WTC11 (cell line): ENCODE data around the gene UGT8. TPM values are rescaled to one million over a fixed set of nuclear protein-coding genes. Genes with fewer than 3 reads are reported as not detected.

ENCODE experiments used
- ATAC-seq: fragments of 200-7000 bp; cut with Tn5 transposase; 2 replicates; pipeline ENCODE4 v1.10.0; 2021; ENCODE audit warnings: mild to moderate bottlenecking, moderate library complexity
- CTCF ChIA-PET: fragments of 300-600 bp; sonication (Branson Sonifier 250); formaldehyde crosslinking; loops from one replicate; lab custom pipeline; 2021; ENCODE audit warnings: antibody characterized with exemption; lab: Charles Lee
- POLR2A ChIA-PET: fragments of 350-600 bp; sonication (Branson Sonifier 250); formaldehyde crosslinking; loops from one replicate; lab custom pipeline; 2021; ENCODE audit warnings: antibody characterized with exemption; lab: Charles Lee
- DNase-seq: peaks from one replicate; pipeline ENCODE4 v3.0.0; 2021; ENCODE audit warnings: low spot score
- H3K27ac Mint-ChIP-seq: 2 replicates; pipeline ENCODE4 v1.8.0; 2021; ENCODE audit warnings: mixed read lengths
- H3K27me3 Mint-ChIP-seq: 2 replicates; pipeline ENCODE4 v1.8.0; 2021; ENCODE audit warnings: low read depth, mild to moderate bottlenecking, moderate library complexity, mixed read lengths
- H3K36me3 Mint-ChIP-seq: 2 replicates; pipeline ENCODE4 v1.8.0; 2021; ENCODE audit warnings: mixed read lengths
- H3K4me1 Mint-ChIP-seq: 2 replicates; pipeline ENCODE4 v1.8.0; 2022; ENCODE audit warnings: mixed read lengths
- H3K4me3 Mint-ChIP-seq: 2 replicates; pipeline ENCODE4 v1.8.0; 2021; ENCODE audit warnings: mild to moderate bottlenecking, moderate library complexity, mixed read lengths
- H3K9me3 Mint-ChIP-seq: 2 replicates; pipeline ENCODE4 v1.8.0; 2021; ENCODE audit warnings: mixed read lengths
- ELF4 ChIP-seq: sonication (generic); formaldehyde crosslinking; IDR thresholded peaks from 2 replicates; pipeline ENCODE4 v1.8.1; 2022; ENCODE audit warnings: low read depth, mild to moderate bottlenecking, moderate library complexity, missing genetic modification reagents
- EMX1 ChIP-seq: fragments of 250-450 bp; sonication (Bioruptor Pico); IDR thresholded peaks from 2 replicates; pipeline ENCODE4 v1.8.0; 2021; ENCODE audit warnings: mild to moderate bottlenecking
- MYBL2 ChIP-seq: sonication (generic); formaldehyde crosslinking; IDR thresholded peaks from 2 replicates; pipeline ENCODE4 v1.8.1; 2023; ENCODE audit warnings: mild to moderate bottlenecking, moderate library complexity, missing genetic modification reagents
- NFATC4 ChIP-seq: fragments of 250-450 bp; sonication (Bioruptor Pico); IDR thresholded peaks from 2 replicates; pipeline ENCODE4 v1.9.0; 2021; ENCODE audit warnings: mild to moderate bottlenecking
- NR2C2 ChIP-seq: sonication (generic); formaldehyde crosslinking; IDR thresholded peaks from 2 replicates; pipeline ENCODE4 v1.8.0; 2022; ENCODE audit warnings: mild to moderate bottlenecking, missing genetic modification reagents
- NR3C1 ChIP-seq: sonication (generic); formaldehyde crosslinking; conservative IDR thresholded peaks from 2 replicates; pipeline ENCODE4 v1.8.1; 2023; ENCODE audit warnings: low read depth, mild to moderate bottlenecking, missing genetic modification reagents
- OVOL2 ChIP-seq: fragments of 250-450 bp; sonication (Bioruptor Pico); IDR thresholded peaks from 2 replicates; pipeline ENCODE4 v1.9.0; 2021; ENCODE audit warnings: mild to moderate bottlenecking, borderline replicate concordance
- SMAD4 ChIP-seq: sonication (generic); formaldehyde crosslinking; IDR thresholded peaks from 2 replicates; pipeline ENCODE4 v1.8.0; 2022; ENCODE audit warnings: mild to moderate bottlenecking, missing genetic modification reagents
- ZBTB21 ChIP-seq: sonication (generic); formaldehyde crosslinking; IDR thresholded peaks from 2 replicates; pipeline ENCODE4 v1.8.1; 2023; ENCODE audit warnings: mild to moderate bottlenecking, missing genetic modification reagents, borderline replicate concordance
- ZNF121 ChIP-seq: sonication (generic); formaldehyde crosslinking; IDR thresholded peaks from 2 replicates; pipeline ENCODE4 v1.8.0; 2023; ENCODE audit warnings: missing genetic modification reagents
- ZNF219 ChIP-seq: sonication (generic); formaldehyde crosslinking; IDR thresholded peaks from 2 replicates; pipeline ENCODE4 v1.8.0; 2023; ENCODE audit warnings: missing genetic modification reagents, mild to moderate bottlenecking, borderline replicate concordance
- ZNF281 ChIP-seq: sonication (generic); formaldehyde crosslinking; IDR thresholded peaks from 2 replicates; pipeline ENCODE4 v1.8.0; 2023; ENCODE audit warnings: mild to moderate bottlenecking, missing genetic modification reagents
- ZNF425 ChIP-seq: fragments of 250-450 bp; sonication (Bioruptor Pico); conservative IDR thresholded peaks from 2 replicates; pipeline ENCODE4 v1.9.0; 2021; ENCODE audit warnings: mild to moderate bottlenecking
- total RNA-seq: library from RNA; stranded (reverse); gene quantifications from 3 replicates; pipeline ENCODE4 v1.2.3, GENCODE V29; 2021
- TF ChIP-seq, protein P1 (sequence below): sonication (generic); formaldehyde crosslinking; IDR thresholded peaks from 2 replicates; pipeline ENCODE4 v1.8.0; 2022; ENCODE audit warnings: mild to moderate bottlenecking, missing genetic modification reagents
- TF ChIP-seq, protein P2 (sequence below): fragments of 250-450 bp; sonication (Bioruptor Pico); IDR thresholded peaks from 2 replicates; pipeline ENCODE4 v1.9.0; 2021; ENCODE audit warnings: mild to moderate bottlenecking, borderline replicate concordance
- TF ChIP-seq, protein P3 (sequence below): fragments of 200-600 bp; IDR thresholded peaks from 2 replicates; pipeline ENCODE4 v1.8.0; 2022; ENCODE audit warnings: antibody characterized with exemption
- TF ChIP-seq, protein P4 (sequence below): sonication (generic); formaldehyde crosslinking; IDR thresholded peaks from 2 replicates; pipeline ENCODE4 v1.8.0; 2023; ENCODE audit warnings: missing genetic modification reagents
- TF ChIP-seq, protein P5 (sequence below): fragments of 250-450 bp; sonication (Bioruptor Pico); IDR thresholded peaks from 2 replicates; pipeline ENCODE4 v1.9.0; 2021; ENCODE audit warnings: moderate library complexity, mild to moderate bottlenecking, inconsistent platforms, borderline replicate concordance
- TF ChIP-seq, protein P6 (sequence below): sonication (generic); formaldehyde crosslinking; IDR thresholded peaks from 2 replicates; pipeline ENCODE4 v1.8.0; 2022; ENCODE audit warnings: mild to moderate bottlenecking, missing genetic modification reagents

Gene UGT8
- total RNA-seq, 1 experiment from 2014 or later, result 30.8 TPM

DNA sequence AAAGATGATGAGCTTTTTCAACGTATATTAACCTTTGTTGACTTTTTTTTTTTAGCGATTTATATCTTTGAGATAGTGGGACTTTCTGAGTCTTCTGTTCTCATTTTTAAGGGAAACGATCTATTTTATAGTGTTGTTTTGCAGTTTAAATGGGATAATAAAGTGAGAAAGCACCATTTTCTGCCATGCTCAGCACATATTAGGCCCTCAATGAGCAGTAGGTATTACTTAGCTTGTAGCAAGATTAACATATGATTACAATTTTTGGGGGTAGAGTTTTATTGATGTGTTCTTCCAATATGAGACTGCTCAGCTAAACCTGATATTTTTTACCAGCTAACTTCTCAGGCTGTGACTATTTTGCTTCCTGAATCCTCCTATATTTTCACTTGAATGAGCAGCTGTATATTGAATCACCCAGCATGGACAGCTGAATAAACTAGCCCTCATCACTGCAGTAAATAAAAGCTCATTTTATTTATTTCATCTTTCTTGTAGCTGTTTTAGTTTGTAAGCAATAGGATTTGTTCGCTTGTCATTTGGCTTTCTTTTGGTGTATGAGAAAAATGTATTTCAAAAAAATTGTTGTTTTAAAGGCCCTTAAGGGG, 43.7 kb downstream of the UGT8 start:
- H3K4me1 Mint-ChIP-seq, result peaks cover 26% of the 10 kb centered on the region
- no peak for DNase-seq
- peak overlapping the region; percentile 51; the same call in 1 of the 2 replicates for H3K27ac Mint-ChIP-seq
- ChIA-PET POLR2A (no interaction called here), CTCF (interaction anchor here (0.8 kb wide), 1 partner anchor 17 kb away, joined by 3 read pairs; no protein-coding TSS in a partner anchor)
- TF ChIP-seq OVOL2 (CRISPR knock-in tag), result no peak
- TF ChIP-seq, protein P1, sequence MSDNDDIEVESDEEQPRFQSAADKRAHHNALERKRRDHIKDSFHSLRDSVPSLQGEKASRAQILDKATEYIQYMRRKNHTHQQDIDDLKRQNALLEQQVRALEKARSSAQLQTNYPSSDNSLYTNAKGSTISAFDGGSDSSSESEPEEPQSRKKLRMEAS, result no peak
- TF ChIP-seq, protein P2, sequence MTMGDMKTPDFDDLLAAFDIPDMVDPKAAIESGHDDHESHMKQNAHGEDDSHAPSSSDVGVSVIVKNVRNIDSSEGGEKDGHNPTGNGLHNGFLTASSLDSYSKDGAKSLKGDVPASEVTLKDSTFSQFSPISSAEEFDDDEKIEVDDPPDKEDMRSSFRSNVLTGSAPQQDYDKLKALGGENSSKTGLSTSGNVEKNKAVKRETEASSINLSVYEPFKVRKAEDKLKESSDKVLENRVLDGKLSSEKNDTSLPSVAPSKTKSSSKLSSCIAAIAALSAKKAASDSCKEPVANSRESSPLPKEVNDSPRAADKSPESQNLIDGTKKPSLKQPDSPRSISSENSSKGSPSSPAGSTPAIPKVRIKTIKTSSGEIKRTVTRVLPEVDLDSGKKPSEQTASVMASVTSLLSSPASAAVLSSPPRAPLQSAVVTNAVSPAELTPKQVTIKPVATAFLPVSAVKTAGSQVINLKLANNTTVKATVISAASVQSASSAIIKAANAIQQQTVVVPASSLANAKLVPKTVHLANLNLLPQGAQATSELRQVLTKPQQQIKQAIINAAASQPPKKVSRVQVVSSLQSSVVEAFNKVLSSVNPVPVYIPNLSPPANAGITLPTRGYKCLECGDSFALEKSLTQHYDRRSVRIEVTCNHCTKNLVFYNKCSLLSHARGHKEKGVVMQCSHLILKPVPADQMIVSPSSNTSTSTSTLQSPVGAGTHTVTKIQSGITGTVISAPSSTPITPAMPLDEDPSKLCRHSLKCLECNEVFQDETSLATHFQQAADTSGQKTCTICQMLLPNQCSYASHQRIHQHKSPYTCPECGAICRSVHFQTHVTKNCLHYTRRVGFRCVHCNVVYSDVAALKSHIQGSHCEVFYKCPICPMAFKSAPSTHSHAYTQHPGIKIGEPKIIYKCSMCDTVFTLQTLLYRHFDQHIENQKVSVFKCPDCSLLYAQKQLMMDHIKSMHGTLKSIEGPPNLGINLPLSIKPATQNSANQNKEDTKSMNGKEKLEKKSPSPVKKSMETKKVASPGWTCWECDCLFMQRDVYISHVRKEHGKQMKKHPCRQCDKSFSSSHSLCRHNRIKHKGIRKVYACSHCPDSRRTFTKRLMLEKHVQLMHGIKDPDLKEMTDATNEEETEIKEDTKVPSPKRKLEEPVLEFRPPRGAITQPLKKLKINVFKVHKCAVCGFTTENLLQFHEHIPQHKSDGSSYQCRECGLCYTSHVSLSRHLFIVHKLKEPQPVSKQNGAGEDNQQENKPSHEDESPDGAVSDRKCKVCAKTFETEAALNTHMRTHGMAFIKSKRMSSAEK (CRISPR knock-in tag), result no peak
- TF ChIP-seq ZNF219 (CRISPR knock-in tag), result no peak
- TF ChIP-seq MYBL2 (CRISPR knock-in tag), result no peak
- TF ChIP-seq SMAD4, result no peak
- no peak for TF ChIP-seq ELF4 (CRISPR knock-in tag)
- TF ChIP-seq, protein P3, sequence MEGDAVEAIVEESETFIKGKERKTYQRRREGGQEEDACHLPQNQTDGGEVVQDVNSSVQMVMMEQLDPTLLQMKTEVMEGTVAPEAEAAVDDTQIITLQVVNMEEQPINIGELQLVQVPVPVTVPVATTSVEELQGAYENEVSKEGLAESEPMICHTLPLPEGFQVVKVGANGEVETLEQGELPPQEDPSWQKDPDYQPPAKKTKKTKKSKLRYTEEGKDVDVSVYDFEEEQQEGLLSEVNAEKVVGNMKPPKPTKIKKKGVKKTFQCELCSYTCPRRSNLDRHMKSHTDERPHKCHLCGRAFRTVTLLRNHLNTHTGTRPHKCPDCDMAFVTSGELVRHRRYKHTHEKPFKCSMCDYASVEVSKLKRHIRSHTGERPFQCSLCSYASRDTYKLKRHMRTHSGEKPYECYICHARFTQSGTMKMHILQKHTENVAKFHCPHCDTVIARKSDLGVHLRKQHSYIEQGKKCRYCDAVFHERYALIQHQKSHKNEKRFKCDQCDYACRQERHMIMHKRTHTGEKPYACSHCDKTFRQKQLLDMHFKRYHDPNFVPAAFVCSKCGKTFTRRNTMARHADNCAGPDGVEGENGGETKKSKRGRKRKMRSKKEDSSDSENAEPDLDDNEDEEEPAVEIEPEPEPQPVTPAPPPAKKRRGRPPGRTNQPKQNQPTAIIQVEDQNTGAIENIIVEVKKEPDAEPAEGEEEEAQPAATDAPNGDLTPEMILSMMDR, result no peak
- TF ChIP-seq, protein P4, sequence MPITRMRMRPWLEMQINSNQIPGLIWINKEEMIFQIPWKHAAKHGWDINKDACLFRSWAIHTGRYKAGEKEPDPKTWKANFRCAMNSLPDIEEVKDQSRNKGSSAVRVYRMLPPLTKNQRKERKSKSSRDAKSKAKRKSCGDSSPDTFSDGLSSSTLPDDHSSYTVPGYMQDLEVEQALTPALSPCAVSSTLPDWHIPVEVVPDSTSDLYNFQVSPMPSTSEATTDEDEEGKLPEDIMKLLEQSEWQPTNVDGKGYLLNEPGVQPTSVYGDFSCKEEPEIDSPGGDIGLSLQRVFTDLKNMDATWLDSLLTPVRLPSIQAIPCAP (CRISPR knock-in tag), result no peak
- TF ChIP-seq, protein P5, sequence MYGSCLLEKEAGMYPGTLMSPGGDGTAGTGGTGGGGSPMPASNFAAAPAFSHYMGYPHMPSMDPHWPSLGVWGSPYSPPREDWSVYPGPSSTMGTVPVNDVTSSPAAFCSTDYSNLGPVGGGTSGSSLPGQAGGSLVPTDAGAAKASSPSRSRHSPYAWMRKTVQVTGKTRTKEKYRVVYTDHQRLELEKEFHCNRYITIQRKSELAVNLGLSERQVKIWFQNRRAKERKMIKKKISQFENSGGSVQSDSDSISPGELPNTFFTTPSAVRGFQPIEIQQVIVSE (CRISPR knock-in tag), result no peak
- no peak for TF ChIP-seq ZNF281 (CRISPR knock-in tag)
- TF ChIP-seq ZNF425 (CRISPR knock-in tag), result no peak
- no peak for TF ChIP-seq NR2C2 (CRISPR knock-in tag)
- TF ChIP-seq, protein P6, sequence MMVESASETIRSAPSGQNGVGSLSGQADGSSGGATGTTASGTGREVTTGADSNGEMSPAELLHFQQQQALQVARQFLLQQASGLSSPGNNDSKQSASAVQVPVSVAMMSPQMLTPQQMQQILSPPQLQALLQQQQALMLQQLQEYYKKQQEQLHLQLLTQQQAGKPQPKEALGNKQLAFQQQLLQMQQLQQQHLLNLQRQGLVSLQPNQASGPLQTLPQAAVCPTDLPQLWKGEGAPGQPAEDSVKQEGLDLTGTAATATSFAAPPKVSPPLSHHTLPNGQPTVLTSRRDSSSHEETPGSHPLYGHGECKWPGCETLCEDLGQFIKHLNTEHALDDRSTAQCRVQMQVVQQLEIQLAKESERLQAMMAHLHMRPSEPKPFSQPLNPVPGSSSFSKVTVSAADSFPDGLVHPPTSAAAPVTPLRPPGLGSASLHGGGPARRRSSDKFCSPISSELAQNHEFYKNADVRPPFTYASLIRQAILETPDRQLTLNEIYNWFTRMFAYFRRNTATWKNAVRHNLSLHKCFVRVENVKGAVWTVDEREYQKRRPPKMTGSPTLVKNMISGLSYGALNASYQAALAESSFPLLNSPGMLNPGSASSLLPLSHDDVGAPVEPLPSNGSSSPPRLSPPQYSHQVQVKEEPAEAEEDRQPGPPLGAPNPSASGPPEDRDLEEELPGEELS, result no peak
- TF ChIP-seq ZNF121 (CRISPR knock-in tag), result no peak
- no peak for TF ChIP-seq NR3C1
- TF ChIP-seq ZBTB21 (CRISPR knock-in tag), result no peak
- no peak for TF ChIP-seq NFATC4 (CRISPR knock-in tag)
- TF ChIP-seq EMX1 (CRISPR knock-in tag), result no peak
- no peak overlapping the region for H3K4me3 Mint-ChIP-seq
- peaks cover 14% of the 10 kb centered on the region for H3K9me3 Mint-ChIP-seq
- H3K27me3 Mint-ChIP-seq, result no peaks in the 10 kb centered on the region
- peaks cover 18% of the 10 kb centered on the region for H3K36me3 Mint-ChIP-seq
- no peak for ATAC-seq
